OCI-LY1 (cell line): ENCODE measurements around the gene GRK5.

Experiments
- H2AFZ ChIP-seq: fragments of 200-600 bp; sonication (generic), shearing (Covaris generic); 2 replicates; pipeline ENCODE4 v1.6.0; 2014; ENCODE audit warnings: antibody characterized with exemption, mild to moderate bottlenecking, low read length
- H3F3A ChIP-seq: fragments of 200-600 bp; sonication (generic), shearing (Covaris generic); 2 replicates; pipeline ENCODE4 v1.6.0; 2014; ENCODE audit warnings: mild to moderate bottlenecking, antibody characterized with exemption, low read length, moderate library complexity; ENCODE audit not compliant: insufficient read depth
- H3K27ac ChIP-seq: fragments of 200-600 bp; sonication (generic); 2 replicates; pipeline ENCODE4 v1.5.1; 2014; ENCODE audit warnings: low read length, mixed run types, mild to moderate bottlenecking, low read depth; ENCODE audit not compliant: poor library complexity, severe bottlenecking
- H3K27me3 ChIP-seq: fragments of 200-600 bp; sonication (generic); 2 replicates; pipeline ENCODE4 v1.6.0; 2014; ENCODE audit warnings: antibody characterized with exemption, mild to moderate bottlenecking, low read length, moderate library complexity; ENCODE audit not compliant: insufficient read depth
- H3K36me3 ChIP-seq: fragments of 200-600 bp; sonication (generic); 2 replicates; pipeline ENCODE4 v1.6.1; 2014; ENCODE audit warnings: mild to moderate bottlenecking, antibody characterized with exemption, low read length, moderate library complexity, mixed read lengths; ENCODE audit not compliant: insufficient read depth
- H3K4me1 ChIP-seq: fragments of 200-600 bp; sonication (generic); 2 replicates; pipeline ENCODE4 v1.5.1; 2014; ENCODE audit warnings: mild to moderate bottlenecking, low read length, moderate library complexity; ENCODE audit not compliant: insufficient read depth, severe bottlenecking
- H3K4me2 ChIP-seq: fragments of 200-600 bp; sonication (generic), shearing (Covaris generic); 2 replicates; pipeline ENCODE4 v1.6.1; 2014; ENCODE audit warnings: low read length
- H3K4me3 ChIP-seq: fragments of 200-600 bp; sonication (generic); 2 replicates; pipeline ENCODE4 v1.5.1; 2014; ENCODE audit warnings: low read length, low read depth, mild to moderate bottlenecking, mixed read lengths; ENCODE audit not compliant: poor library complexity, severe bottlenecking
- H3K79me2 ChIP-seq: fragments of 200-600 bp; shearing (Covaris generic); 2 replicates; pipeline ENCODE4 v1.6.1; 2016; ENCODE audit warnings: mixed run types, low read length, mixed read lengths; ENCODE audit not compliant: insufficient read depth
- H3K9ac ChIP-seq: fragments of 200-600 bp; sonication (generic), shearing (Covaris generic); 2 replicates; pipeline ENCODE4 v1.6.1; 2014; ENCODE audit warnings: mild to moderate bottlenecking, low read length, mixed read lengths
- H3K9me2 ChIP-seq: fragments of 200-600 bp; sonication (generic), shearing (Covaris generic); 2 replicates; pipeline ENCODE4 v1.6.1; 2014; ENCODE audit warnings: low read depth, mild to moderate bottlenecking, low read length, mixed read lengths
- H3K9me3 ChIP-seq: fragments of 200-600 bp; shearing (Covaris generic); 2 replicates; pipeline ENCODE4 v1.6.1; 2014; ENCODE audit warnings: low read length, mixed read lengths
- H4K20me1 ChIP-seq: fragments of 200-600 bp; sonication (generic), shearing (Covaris generic); 2 replicates; pipeline ENCODE4 v1.6.0; 2016; ENCODE audit warnings: mild to moderate bottlenecking, low read length; ENCODE audit not compliant: insufficient read depth
- EZH2 ChIP-seq: fragments of 200-600 bp; sonication (generic), shearing (Covaris generic); IDR thresholded peaks from 2 replicates; pipeline ENCODE4 v1.8.0; 2017; ENCODE audit warnings: borderline replicate concordance, mixed run types, mild to moderate bottlenecking, antibody characterized with exemption, low read length, moderate library complexity, mixed read lengths
- TF ChIP-seq, protein P1 (sequence below): fragments of 200-600 bp; sonication (generic), shearing (Covaris generic); IDR thresholded peaks from 2 replicates; pipeline ENCODE4 v1.5.1; 2017; ENCODE audit warnings: mild to moderate bottlenecking, antibody characterized with exemption, low read length, moderate library complexity, mixed read lengths

The GRK5 gene

GRCh38 chr10:119217401-119217800 is 10.0 kb downstream of the GRK5 start:
- Histone ChIP-seq H3K79me2 (no peaks in the 10 kb centered on the region), H3K9me2 (no peaks in the 10 kb centered on the region), H3F3A (no peaks in the 10 kb centered on the region), H4K20me1 (no peaks in the 10 kb centered on the region), H3K36me3 (no peaks in the 10 kb centered on the region), H3K27me3 (0 out of 2 replicates have a peak, but pooled peaks cover 8% of the 10 kb centered on the region), H3K4me1 (no peaks in the 10 kb centered on the region), H3K9ac (no peak overlapping the region), H3K4me3 (no peak overlapping the region), H3K4me2 (no peak overlapping the region), H2AFZ (no peak overlapping the region), H3K9me3 (no peaks in the 10 kb centered on the region), H3K27ac (no peak overlapping the region)
- TF ChIP-seq, protein P1, sequence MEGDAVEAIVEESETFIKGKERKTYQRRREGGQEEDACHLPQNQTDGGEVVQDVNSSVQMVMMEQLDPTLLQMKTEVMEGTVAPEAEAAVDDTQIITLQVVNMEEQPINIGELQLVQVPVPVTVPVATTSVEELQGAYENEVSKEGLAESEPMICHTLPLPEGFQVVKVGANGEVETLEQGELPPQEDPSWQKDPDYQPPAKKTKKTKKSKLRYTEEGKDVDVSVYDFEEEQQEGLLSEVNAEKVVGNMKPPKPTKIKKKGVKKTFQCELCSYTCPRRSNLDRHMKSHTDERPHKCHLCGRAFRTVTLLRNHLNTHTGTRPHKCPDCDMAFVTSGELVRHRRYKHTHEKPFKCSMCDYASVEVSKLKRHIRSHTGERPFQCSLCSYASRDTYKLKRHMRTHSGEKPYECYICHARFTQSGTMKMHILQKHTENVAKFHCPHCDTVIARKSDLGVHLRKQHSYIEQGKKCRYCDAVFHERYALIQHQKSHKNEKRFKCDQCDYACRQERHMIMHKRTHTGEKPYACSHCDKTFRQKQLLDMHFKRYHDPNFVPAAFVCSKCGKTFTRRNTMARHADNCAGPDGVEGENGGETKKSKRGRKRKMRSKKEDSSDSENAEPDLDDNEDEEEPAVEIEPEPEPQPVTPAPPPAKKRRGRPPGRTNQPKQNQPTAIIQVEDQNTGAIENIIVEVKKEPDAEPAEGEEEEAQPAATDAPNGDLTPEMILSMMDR: no peak
- no peak for TF ChIP-seq EZH2

DNA sequence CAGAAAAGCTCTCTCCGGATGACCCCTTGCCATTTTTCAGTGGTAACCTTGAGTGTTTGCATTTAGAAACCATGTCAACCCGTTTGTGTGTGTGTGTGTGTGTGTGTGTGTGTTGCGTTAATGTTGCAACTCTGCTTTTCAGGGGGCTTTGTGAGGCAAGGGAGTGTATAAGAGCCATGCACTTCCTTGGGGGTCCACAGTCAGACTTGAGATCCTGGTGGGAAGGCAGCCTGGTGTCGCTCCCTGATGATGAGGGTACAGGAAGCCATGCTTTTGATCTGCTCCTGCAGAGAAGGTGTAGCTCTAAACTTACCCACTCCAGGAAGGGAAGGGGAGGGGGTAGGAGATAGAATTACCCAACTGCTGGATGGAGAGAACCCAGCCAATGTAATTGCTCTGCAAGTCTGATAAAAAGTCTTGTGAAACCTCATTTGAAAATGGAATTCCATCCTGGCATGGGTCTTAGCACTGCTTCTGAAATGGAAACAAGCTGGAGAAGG is 10.7 kb downstream of the GRK5 start:
- Histone ChIP-seq H3K9me2 (no peaks in the 10 kb centered on the region), H3K4me2 (no peak overlapping the region), H3F3A (no peaks in the 10 kb centered on the region), H2AFZ (no peak overlapping the region), H3K4me3 (no peak overlapping the region), H3K27ac (no peak overlapping the region), H3K79me2 (no peaks in the 10 kb centered on the region), H3K36me3 (no peaks in the 10 kb centered on the region), H3K4me1 (no peaks in the 10 kb centered on the region), H4K20me1 (no peaks in the 10 kb centered on the region), H3K27me3 (0 out of 2 replicates have a peak, but pooled peaks cover 3% of the 10 kb centered on the region), H3K9ac (no peak overlapping the region), H3K9me3 (no peaks in the 10 kb centered on the region)
- TF ChIP-seq, protein P1: no peak
- no peak for TF ChIP-seq EZH2

GRCh38 chr10:119219871-119220270 is 12.5 kb downstream of the GRK5 start:
- Histone ChIP-seq H3K4me2 (no peak overlapping the region), H3K27me3 (peaks cover 3% of the 10 kb centered on the region; the same call in 1 of the 2 replicates), H4K20me1 (no peaks in the 10 kb centered on the region), H3K79me2 (no peaks in the 10 kb centered on the region), H3K36me3 (no peaks in the 10 kb centered on the region), H2AFZ (no peak overlapping the region), H3F3A (no peaks in the 10 kb centered on the region), H3K27ac (no peak overlapping the region), H3K9me3 (no peaks in the 10 kb centered on the region), H3K4me3 (no peak overlapping the region), H3K4me1 (no peaks in the 10 kb centered on the region), H3K9ac (no peak overlapping the region), H3K9me2 (no peaks in the 10 kb centered on the region)
- no peak for TF ChIP-seq EZH2
- TF ChIP-seq, protein P1: no peak
